Epithelial cell of proximal tubule (primary cell): Measurements from ENCODE around the gene FMNL2. TPM values are rescaled to one million over a fixed set of nuclear protein-coding genes. Genes with fewer than 3 reads are reported as not detected.

ENCODE experiments used
- DNase-seq: peaks from one replicate; pipeline ENCODE4 v3.0.0-alpha.2; 2011; ENCODE audit warnings: low read depth
- H3K4me3 ChIP-seq: 2 replicates; pipeline ENCODE4 v1.5.1; 2011; ENCODE audit warnings: low read depth, mild to moderate bottlenecking, low read length
- total RNA-seq: library from RNA; depleted of rRNA; stranded (reverse); fragments of >200 nt; gene quantifications from 2 replicates; pipeline ENCODE4 v1.2.3, GENCODE V29; 2015
- TF ChIP-seq, protein P1 (sequence below): conservative IDR thresholded peaks from 2 replicates; pipeline ENCODE4 v1.5.1; 2012; ENCODE audit warnings: low read depth, mild to moderate bottlenecking, low read length

The FMNL2 gene
- total RNA-seq, 1 donor from 2014 or later = 29.7 TPM

DNA sequence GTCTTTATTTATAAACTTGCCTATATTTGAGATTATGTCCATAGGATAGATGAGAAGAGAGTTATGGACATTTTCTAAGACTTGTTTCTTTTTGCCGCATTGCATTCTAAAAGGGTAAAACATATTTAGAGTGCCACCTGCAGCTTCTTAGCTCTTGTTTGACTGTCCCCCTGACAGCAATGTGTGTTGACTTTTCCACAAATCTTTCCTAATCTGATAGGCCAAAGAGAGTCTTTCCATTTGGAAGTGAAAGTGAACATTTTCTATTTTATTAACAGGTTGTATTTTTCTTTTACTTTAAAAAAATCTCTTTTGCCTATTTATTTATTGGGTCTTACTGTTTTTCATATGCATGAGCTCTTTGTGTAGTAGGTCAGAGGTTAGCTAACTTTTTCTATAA, 58.4 kb downstream of the FMNL2 start:
- TF ChIP-seq, protein P1, sequence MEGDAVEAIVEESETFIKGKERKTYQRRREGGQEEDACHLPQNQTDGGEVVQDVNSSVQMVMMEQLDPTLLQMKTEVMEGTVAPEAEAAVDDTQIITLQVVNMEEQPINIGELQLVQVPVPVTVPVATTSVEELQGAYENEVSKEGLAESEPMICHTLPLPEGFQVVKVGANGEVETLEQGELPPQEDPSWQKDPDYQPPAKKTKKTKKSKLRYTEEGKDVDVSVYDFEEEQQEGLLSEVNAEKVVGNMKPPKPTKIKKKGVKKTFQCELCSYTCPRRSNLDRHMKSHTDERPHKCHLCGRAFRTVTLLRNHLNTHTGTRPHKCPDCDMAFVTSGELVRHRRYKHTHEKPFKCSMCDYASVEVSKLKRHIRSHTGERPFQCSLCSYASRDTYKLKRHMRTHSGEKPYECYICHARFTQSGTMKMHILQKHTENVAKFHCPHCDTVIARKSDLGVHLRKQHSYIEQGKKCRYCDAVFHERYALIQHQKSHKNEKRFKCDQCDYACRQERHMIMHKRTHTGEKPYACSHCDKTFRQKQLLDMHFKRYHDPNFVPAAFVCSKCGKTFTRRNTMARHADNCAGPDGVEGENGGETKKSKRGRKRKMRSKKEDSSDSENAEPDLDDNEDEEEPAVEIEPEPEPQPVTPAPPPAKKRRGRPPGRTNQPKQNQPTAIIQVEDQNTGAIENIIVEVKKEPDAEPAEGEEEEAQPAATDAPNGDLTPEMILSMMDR = no peak
- no peak overlapping the region for H3K4me3 ChIP-seq
- DNase-seq = no peak

DNA sequence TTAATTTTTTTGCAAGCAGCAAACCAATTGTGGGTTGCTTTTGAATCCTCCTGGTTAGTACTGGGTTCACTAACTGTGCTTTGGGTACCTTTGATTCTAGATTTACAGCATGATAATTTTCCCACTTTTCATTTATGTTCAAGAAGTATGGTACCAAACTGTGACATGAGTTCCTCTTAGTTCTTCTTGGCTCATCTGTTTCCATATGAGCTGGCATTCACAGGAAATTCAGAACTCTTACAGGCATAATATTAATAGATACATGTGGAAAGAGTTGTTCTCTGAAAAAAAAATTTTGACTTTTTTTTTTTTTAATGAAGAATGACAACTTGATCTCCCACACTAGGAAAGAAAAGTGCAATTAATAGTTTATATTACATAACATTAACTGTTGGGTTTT, 59.4 kb downstream of the FMNL2 start:
- no peak for DNase-seq
- H3K4me3 ChIP-seq = no peak overlapping the region
- TF ChIP-seq, protein P1 = no peak

DNA sequence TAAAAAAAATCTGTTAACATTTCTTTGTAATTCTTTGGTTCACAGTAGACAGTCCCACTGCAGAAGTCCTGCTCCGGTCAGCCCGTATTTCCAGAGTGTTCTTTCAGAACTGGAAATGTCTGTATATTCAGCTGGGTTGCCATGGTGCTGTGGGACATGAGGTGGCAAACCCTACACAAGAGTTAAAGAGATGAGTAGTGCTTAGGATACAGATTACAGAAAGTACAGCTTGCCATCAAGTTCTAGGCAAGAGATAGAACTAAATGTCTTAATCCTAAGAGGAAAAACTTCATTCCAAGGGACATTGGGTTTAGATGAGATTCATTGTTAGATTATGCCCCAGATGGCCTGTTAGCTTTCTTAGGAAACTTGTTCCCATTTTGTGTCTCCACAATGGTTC, 60.1 kb downstream of the FMNL2 start:
- TF ChIP-seq, protein P1 = no peak
- DNase-seq = no peak
- no peak overlapping the region for H3K4me3 ChIP-seq

DNA sequence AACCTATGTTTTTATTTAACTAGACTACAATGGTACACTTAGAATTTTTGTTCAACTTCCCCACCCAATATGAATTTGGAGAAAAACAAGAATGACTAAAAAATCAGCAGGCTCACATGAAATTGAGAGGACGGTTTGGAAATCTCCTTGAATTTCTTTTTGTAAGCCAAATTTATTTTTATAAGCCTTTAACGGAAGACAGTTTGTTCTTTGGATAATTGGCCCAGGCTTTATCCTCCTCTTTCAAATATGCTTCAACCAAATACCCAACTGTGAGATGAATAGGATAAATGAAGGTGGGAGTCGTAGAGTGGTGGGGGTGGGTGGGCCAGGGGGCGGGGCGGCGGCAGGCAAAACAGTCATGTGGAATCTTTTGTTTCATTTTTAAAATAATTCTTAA, 60.6 kb downstream of the FMNL2 start:
- no peak for DNase-seq
- TF ChIP-seq, protein P1 = no peak
- no peak overlapping the region for H3K4me3 ChIP-seq

DNA sequence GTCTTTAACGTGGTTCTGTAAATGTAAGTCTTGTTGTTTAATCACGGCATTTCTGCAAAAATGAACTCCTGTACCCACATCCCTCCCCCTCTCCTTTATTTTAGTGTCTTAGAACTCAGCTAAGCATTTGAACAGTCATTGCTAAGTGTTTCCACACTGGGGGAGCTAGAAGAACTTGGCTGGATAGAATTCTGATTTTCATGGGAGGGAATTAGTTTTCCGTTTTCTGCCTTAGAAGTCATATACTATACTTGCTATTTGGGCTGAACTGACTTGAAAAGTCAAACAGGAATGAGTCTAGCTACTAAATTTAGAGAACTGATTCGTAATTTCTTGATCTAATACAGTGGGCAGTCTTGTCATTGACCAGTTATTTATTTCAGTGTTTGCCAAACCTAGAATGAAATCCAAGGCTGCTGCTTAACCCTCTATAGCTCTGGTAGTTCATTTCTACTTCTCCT, 61.1 kb downstream of the FMNL2 start:
- TF ChIP-seq, protein P1 = no peak
- no peak for DNase-seq
- H3K4me3 ChIP-seq = no peak overlapping the region

DNA sequence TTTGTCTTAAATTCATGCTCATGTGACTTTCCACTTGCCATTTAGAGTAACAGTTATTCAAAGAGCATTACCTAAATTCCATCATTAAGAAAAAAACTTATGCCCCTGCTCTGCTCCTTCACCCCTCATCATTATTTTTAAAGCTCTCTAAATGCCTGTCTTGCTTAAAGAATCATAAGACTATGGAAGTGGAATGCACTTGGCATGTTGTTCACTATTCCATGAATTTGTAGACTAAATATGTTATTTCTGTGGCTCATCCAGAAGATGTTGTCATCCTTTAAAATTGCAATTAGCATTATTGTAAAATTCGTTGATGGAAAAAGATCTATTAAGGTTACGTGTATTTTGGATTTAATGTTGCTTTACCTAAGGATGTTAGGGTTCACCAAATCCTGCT, 61.8 kb downstream of the FMNL2 start:
- TF ChIP-seq, protein P1 = no peak
- no peak for DNase-seq
- no peak overlapping the region for H3K4me3 ChIP-seq

DNA sequence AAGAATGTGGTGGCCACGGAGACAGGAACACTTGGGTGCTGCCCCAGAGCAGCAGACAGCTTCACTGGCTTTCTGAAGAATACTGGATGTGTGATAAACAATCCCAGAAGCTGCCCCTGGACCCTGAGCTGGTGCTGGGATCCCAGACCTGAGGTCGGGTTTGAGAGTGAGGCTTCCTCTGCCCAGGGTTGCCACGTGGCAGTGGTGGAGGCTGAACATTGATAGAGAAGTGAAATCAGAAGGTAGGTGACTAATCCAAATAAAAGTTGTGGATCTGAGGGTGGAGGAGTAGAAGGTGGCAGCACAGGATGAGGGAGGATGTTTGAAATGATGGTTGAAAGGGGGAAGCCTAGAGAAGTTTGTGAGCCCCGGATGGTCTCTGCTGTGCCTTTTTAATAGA, 64.0 kb downstream of the FMNL2 start:
- TF ChIP-seq, protein P1 = no peak
- DNase-seq = no peak

More for the DNA sequence above, 64.0 kb downstream of the FMNL2 start:
- no peak overlapping the region for H3K4me3 ChIP-seq
